ENCODE results near the gene GLIS2. TPM values are rescaled to one million over a fixed set of nuclear protein-coding genes. Genes with fewer than 3 reads are reported as not detected.

Gene GLIS2
- total and polyA plus RNA-seq, 12 donors = 6.9 to 16.9 (median 13.9) TPM

GRCh38 chr16:4277987-4278513 is 37.8 kb upstream of the GLIS2 start:
- no peak for TF ChIP-seq CTCF (IDR thresholded peaks at IDR 0.05)

GRCh38 chr16:4280625-4281024 is 35.2 kb upstream of the GLIS2 start:
- WGBS, 2 donors = 97 to 100% methylated on average over 2 of the region's 2 CpGs
- Histone ChIP-seq H3K27me3 (peaks cover 0 to 3% (median 0%) of the 10 kb centered on the region in 7 donors), H3K4me3 (no peak overlapping the region), H3K36me3 (no peaks in the 10 kb centered on the region), H3K27ac (no peak overlapping the region), H3K4me1 (no peaks in the 10 kb centered on the region), H3K9me3 (peaks cover 0 to 6% (median 0%) of the 10 kb centered on the region in 11 donors)
- intact Hi-C loops (cut with DNase I) = loop anchor here in 5 of 10 donors (10.0 kb wide), 1 partner anchor 124 kb away; no protein-coding TSS in a partner anchor
- DNase-seq (no peak), ATAC-seq (no peak)
- no peak for TF ChIP-seq CTCF (IDR thresholded peaks at IDR 0.05)

More at GRCh38 chr16:4277987-4278513, 37.8 kb upstream of the GLIS2 start:
- no peaks in the 10 kb centered on the region for H3K36me3 ChIP-seq
- no peak overlapping the region for H3K4me3 ChIP-seq
- 97 to 100% methylated on average over 2 of the region's 2 CpGs for WGBS, 2 donors
- H3K4me1 ChIP-seq = peaks cover 0 to 18% (median 8%) of the 10 kb centered on the region in 9 donors
- intact Hi-C loops (cut with DNase I) = no loop called here
- no peaks in the 10 kb centered on the region for H3K27me3 ChIP-seq
- ATAC-seq = no peak
- DNase-seq = no peak
- no peak overlapping the region for H3K27ac ChIP-seq
- H3K9me3 ChIP-seq = peaks cover 0 to 6% (median 0%) of the 10 kb centered on the region in 11 donors

GRCh38 chr16:4283441-4283840 is 32.4 kb upstream of the GLIS2 start:
- no peak for TF ChIP-seq CTCF (IDR thresholded peaks at IDR 0.05)
- peaks cover 0 to 6% (median 0%) of the 10 kb centered on the region in 11 donors for H3K9me3 ChIP-seq
- 76 to 83% methylated on average over 8 of the region's 8 CpGs for WGBS, 2 donors

GRCh38 chr16:4283939-4284338 is 31.9 kb upstream of the GLIS2 start:
- Histone ChIP-seq H3K27ac (no peak overlapping the region), H3K9me3 (peaks cover 0 to 6% (median 0%) of the 10 kb centered on the region in 11 donors), H3K4me3 (no peak overlapping the region), H3K27me3 (peaks cover 0 to 3% (median 0%) of the 10 kb centered on the region in 7 donors), H3K36me3 (no peaks in the 10 kb centered on the region), H3K4me1 (peaks cover 2 to 11% (median 9%) of the 10 kb centered on the region in 9 donors)
- TF ChIP-seq CTCF (IDR thresholded peaks at IDR 0.05) = no peak
- 84 to 89% methylated on average over 2 of the region's 2 CpGs for WGBS, 2 donors
- intact Hi-C loops (cut with DNase I) = loop anchor here in 5 of 10 donors (10.0 kb wide), 1 partner anchor 121 kb away; no protein-coding TSS in a partner anchor
- ATAC-seq (no peak), DNase-seq (no peak)

More at GRCh38 chr16:4283441-4283840, 32.4 kb upstream of the GLIS2 start:
- H3K4me3 ChIP-seq = no peak overlapping the region
- ATAC-seq = no peak
- peaks cover 0 to 6% (median 4%) of the 10 kb centered on the region in 9 donors for H3K4me1 ChIP-seq
- DNase-seq = no peak
- intact Hi-C loops (cut with DNase I) = loop anchor here in 5 of 10 donors (10.0 kb wide), 1 partner anchor 121 kb away; no protein-coding TSS in a partner anchor
- H3K27me3 ChIP-seq = peaks cover 0 to 3% (median 0%) of the 10 kb centered on the region in 7 donors
- H3K27ac ChIP-seq = no peak overlapping the region
- no peaks in the 10 kb centered on the region for H3K36me3 ChIP-seq

All from heart right ventricle (tissue), 16 donors.